HUDEP-2 (cell line): ENCODE results near the gene FBXL17.
A peak's percentile ranks its signal among the peaks of the same experiment; 100 is the strongest.

Source experiments
- DNase-seq, 76 experiments: peaks; one replicate each; lab custom pipeline; 2025; ENCODE audit not compliant: unreplicated experiment in 76 of 76; lab: John Stamatoyannopoulos, UW

Gene FBXL17

DNA sequence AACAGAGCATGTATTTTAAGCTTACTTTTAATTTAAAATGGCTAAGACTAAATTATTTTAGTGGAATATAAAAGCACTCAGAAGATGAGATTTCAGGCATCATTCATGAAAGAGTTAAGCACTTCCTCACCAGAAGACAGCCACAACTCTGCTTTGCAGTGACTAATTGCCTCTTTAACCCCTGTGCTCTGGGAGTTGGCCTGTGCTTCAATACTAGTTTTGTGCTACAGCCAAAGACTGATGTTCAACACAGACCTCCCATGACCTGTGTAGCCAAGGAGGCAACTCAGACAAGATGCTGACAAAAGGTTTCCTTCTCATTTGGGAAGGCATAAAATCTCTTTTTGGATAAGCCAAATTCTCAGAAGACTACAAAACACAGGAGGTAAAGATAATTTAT, 353.5 kb downstream of the FBXL17 start:
- DNase-seq, result no peak

DNA sequence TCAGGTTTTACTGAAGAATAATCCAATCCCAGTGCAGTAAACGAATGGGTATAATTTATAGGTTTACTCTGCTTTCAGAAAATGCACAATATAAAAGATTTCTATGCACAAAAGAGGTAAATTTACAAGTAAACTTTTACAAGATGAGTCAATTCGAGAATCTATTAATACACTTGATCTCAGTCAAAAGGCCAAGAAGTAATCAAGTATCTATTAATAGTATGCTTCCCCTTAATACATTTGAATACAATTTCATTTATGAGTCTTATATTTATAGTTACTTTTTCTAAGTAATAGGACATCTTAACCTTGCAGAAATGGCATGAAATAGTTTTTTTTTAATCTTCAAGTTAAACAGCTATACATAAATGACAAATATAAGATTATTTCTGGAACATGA, 355.9 kb downstream of the FBXL17 start:
- DNase-seq, result no peak

DNA sequence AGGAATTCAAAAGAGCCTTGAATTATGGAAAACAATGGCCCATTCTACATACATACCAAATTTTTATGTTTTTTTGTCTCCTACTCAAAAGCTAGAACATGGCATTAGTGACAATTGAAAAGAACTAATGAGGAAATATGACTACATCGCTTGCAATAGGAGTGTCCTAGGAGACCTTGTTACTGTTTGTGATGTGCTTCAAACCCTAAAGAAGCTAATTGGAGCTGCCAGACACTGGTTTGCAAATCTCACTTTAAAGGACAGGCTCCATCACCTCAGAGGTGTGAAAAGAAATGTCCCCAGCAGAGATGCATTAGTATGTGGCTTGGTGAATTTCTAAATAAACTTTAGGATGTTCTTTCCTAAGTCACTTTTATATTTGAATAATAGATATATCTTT, 356.9 kb downstream of the FBXL17 start:
- DNase-seq, result no peak

DNA sequence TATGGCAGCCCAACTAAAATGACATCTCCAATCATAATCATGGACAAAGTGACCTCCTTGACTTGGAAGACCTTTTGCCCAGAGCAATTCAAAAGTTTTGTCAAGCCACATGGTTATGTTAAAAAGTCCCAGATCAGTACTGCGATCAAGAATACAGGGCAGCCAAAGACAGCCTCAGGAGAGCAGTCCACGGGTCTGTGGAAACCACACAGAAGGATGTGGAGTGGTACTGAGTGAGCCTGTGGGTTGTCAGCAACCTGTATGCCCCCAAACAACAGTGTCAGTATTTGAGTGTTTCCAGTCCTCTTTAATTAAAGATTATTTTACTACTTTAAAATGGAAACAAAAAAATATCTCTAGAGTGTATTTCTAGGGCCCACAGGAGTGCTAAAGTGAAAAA, 365.8 kb downstream of the FBXL17 start:
- DNase-seq, result no peak

DNA sequence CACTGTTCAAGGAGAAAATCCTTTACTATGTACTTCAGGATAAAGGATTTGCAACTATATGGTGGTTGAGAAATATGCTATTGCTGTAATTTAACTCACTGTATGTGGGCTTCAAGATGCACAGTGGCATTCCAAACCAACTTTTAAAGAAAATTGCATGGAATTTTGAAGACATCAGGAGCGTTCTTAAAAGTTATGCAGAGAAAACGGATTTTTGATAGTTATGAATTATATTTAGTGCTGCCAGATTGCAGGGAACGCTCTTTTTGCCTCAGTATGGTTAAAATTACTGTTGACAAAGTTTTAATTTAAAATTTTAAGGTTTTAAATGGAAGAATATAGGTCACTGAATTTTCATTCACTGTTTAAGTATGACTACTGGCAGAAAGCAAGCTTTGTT, 375.1 kb downstream of the FBXL17 start:
- DNase-seq, result no peak

DNA sequence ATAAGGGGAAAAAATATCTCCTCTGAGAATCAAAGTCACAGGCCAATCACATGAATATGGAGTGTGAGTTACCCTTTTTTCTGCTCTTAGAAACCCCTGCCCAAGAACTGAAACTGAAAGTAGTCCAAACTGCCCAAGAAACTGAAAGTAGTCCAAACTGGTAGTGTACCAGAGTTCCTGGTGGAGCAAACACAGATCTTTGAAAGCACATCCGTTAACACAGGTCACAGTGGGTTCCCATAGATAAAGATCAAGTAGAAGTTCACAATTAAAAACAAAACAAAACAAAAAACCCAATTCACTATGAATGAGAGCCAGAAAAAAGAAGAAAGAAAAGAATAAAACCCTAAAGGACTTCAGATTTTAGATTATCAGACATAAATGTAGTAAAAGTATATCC, 378.7 kb downstream of the FBXL17 start:
- peak in 6 of 76 experiments; percentile 0 to 37 (median 8) for DNase-seq

DNA sequence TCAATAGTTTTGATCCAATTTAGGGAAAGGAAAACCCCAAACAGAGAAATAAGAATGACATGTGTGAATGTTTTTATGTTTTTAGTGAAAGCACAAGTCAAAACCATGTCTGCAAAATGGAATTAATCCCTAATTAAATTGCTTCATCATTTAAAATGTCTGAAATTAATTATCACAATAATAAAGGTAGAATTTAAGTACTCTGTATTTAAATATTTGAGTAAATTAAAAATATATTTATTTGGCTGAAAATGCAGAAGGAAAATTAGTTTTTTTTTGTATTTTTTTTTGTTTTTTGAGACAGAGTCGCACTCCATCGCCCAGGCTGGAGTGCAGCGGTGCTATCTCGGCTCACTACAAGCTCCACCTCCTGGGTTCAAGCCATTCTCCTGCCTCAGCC, 380.7 kb downstream of the FBXL17 start:
- no peak for DNase-seq

DNA sequence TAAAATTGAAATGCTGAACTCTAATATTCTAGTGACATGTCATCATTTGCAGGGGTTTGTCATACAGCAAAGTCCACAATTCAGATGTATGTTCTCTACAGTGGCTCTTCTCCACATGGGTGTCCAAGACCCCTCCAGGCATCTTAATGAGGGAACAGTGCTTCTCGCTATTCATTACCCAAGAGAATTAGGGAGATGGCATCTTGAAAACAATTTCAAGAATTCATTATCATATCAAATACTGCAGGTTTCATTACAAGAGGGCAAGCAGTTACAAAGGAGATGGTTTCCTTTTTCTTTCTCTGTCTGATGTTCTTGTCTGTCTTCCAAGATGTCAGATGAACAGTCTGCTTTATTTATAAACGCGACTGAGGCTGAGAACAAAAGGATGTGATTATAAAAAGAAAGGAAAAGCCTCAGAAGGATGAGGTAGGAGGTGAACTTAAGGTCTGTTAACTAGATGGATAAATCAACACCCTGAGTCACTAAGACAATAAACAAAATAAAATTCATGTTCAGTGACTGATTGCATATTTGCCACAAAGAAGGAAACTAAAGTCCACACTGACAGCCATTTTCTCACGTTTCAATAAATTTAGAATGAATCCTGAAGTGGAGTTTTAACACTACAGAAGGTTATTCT, 384.4 kb downstream of the FBXL17 start:
- DNase-seq, result no peak

DNA sequence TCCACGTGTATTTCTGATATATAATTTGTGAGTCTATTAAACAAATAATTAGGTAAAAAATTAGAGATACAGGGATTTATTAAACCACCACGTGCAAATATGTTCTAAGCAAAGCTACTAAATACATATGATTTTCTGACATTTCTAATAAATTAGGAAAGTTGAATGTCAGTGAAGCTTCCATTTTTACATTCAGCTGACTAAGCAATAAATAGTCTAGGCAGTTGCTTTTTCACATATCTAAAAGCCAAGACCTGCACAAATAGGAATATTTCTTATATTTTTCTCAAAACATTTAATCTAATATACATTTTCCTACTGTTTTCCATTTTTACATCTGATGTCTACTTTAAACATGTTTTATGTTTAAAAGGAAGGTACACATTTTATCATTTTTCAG, 388.6 kb downstream of the FBXL17 start:
- no peak for DNase-seq

DNA sequence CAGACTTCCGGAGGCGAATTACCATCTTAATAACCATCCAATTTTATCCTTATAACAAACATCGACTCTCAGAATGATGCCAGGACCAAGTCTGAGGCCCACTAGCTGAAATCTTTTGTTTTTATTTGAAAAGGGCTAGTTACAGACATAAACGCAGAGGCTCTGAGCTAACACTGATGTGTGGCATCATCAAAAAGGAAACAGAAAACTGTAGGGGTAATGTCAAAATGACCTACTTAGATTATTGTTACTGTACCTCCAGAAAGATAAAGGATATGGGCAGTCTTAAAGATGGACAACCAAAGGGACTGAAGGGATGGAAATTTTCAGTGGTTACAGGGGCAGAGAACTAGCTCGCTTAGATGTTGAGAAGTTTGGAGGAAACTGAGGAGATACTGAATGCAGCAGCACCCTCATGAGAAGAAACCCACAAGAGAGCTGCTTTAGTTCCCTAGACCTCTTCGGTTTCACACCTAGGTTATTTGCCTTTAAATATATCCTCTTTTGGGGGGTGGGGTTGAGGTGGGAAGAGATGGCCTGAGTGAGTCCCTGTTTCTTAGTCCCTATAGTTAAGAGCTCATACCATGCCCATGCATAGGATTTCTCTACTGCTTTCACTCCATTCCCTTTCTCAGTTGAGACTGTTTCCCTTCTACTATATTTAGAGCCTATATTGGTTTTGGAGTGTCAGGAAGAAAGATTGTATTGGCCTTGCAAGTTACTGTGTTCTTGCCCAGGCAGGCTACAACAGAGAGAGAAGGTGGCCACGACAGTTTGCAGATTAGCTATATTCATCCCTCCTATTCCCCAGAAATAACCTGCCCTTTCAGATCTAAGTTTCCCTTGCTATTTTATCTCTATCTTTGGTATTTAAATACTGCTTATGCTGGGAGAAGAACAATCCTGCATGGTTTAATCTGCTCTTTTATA, 390.8 kb downstream of the FBXL17 start:
- no peak for DNase-seq

DNA sequence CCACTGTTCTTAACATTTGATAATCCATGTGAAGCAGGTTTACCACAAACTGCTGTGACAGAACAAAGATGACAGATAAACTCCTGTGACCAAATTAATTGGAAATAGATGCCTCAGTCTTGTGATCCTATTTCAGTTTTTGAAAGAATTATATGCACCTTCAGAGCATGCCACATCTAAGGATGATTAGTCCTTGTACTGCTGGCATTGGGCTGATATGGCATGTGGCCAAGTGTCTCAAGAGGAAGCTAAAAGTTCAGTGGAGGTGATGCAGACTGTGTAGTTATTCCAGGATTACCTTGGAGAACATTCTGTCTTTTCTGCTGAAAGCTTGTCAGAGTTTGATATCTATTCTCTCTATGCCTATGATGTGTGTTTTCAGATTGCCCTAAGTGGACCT, 396.8 kb downstream of the FBXL17 start:
- peak in 64 of 76 experiments; percentile 3 to 77 (median 35) for DNase-seq

DNA sequence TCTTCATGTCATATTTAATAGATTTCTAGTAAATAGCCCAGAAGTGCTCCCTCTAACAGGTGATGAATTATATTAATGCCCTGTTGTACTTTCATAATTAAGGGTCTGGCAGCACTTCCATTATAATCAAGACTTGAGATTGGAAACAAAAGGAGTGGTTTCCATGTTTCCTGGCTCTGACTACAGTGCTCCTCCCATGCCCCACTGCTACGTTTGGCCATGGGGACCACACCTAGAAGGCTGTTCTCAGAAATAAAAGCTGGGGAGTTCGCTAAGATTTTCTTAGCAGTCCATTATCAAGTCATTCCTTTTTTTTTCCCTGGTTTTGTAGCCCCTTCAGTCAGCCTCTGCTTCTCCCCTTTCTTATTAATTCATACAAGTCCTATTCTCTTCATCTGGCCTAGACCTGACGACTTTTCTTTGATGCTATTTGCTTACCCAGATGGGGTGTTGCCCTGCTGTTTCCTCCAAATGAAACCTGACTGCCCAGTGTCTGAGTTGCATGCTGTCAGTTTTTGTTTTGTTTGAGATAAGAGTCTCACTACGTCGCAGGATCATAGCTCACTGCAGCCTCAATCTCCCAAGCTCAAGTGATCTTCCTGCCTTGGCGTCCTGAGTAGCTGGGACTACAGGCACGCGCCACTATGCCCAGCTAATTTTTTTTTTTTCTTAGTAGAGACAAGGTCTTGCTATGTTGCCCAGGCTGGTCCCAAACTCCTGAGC, 399.0 kb downstream of the FBXL17 start:
- DNase-seq, result no peak

DNA sequence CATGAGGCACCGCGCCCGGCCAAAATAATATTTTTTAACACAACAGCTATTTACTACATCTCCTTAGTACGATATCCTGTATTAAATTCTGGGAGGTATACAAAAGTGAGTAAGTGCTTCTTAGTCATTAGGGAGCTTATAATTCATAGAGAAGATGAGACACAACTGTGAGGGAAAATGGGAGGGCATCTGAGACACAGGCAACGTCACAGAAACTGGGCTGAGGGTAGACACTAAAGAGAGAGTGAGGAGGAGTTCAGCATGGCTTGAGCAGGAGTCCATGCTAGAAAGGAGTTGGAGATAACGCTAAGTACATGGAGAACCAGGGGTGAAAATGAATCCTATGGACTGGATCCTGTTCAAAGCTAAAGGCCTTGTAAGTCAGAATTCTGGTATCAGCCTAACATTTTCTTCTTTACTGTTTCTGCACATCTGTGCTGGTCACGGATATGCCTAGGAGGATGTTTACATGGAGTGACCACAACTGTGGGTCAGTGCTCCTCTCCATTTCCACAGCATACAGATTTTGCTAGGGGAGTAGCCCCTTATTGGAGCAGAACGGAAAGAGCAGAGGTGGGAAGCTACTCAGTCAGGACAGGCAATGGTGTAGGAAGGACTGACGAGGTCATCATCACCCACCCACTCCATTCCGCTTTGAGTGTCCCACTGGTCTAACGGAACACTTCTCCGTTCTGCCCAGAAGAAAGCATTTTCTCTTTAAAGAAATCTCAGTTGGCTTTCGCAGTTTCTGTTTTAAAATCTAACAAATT, 400.8 kb downstream of the FBXL17 start:
- no peak for DNase-seq

DNA sequence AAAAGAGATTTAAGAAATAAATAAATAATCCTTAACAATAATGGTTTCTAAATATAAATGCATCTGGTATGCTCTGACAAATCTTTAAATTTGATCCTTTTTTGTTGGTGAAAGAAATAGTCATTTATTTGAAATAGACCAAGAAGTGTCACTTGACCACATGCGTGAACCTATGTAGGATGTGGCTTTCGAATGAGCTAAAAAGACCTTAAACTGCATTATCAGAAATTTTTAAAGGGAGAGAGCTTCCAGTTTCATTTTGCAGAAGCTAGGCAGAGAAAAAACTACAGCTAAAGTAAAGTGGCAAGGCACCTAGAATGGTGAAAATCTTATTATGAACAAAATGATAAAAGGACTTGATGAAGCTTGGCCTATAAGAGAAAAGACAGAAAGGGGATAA, 402.0 kb downstream of the FBXL17 start:
- DNase-seq, result no peak

DNA sequence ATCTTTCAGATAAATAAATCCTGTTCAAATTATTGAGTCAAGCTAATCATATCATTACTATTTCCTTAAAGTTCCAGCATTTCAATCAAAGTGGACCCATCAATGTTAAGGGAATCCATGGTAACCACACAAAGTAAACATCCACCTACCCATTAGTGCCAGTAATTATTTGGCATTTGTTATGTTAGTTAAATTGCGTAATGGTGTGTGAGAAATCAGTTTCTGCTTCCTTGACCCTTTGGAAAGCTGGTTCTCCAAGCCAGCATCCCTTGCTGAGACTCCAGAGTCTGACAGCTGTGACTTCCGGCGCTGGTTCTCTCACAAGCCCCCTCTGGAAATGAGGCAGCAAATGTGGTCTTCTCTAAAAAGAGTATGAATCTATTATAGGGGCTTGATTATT, 402.6 kb downstream of the FBXL17 start:
- DNase-seq, result no peak

DNA sequence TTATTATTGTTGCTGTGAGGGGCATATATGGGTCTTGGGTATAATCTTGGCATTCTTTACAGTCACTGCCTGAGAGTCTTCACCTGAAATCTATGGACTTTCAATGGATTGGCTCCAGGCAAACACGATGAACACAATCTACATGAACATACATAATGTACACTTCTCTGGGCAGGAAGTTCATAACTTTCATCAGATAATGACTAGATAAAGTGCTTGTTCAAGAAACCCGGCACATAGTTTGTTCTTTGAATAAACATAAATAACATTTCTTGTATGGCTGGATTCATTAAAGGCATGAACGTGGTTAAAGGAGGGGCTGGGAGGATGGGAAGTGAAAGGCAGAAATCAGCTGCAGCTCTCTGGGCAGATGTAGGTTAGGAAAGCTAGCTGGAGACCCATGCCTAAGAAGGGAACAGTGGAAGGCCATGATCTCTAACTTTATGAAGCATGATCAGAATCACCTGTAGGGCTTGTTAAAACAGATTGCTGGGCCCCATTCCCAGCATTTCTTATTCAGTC, 404.3 kb downstream of the FBXL17 start:
- no peak for DNase-seq

DNA sequence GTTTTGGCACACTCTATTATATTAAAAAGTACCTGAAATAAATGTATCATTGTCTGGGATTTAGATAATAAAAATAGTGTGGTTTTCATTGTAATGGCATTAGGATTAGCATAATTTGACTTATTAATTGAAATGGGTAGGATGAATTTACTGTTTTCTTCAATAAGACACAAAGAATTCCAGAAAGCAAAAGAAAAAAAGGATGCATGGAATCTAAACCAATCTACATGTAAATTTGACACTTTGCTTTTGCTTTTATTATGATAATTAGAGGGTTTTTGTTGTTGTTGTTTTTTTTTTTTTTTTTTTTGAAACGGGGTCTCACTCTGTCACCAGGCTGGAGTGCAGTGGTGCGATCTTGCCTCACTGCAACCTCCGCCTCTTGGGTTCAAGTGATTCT, 406.3 kb downstream of the FBXL17 start:
- no peak for DNase-seq

DNA sequence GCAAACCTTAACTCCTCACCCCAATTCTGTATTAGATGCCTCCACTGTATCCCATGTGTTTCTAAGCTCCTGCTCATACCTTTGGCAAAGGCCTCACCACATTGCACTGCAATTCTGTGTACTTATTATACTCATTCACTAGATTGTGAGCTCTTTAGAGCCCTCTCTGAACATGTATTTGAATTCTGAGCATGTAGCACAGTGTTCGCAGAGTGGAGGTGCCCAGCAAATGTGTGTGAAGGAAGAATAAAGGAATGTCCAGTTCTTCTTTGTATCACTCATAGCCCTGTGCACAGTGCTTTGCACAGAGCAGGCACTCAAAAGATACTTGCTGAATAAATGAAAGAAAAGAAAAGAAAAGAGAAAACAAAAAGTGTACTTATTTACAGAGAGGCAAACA, 410.1 kb downstream of the FBXL17 start:
- no peak for DNase-seq

DNA sequence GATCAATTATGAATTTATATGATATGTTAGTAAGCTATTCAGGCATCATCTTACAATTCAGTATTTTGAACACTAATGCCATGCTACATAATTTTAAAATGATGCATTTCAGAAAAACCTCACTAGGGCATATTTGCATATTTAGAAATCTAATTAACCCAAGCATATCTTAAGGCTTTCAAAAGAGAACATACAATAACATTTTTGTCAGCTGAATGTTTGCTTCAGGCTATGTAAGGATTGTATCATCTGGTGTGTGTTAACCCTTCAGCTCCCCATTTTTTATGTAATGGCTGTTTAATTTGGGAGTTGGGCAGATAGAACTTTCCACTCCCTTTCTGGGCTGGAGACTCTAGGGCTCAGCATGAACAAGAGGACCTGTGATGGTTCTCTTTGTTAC, 412.1 kb downstream of the FBXL17 start:
- DNase-seq, result no peak

DNA sequence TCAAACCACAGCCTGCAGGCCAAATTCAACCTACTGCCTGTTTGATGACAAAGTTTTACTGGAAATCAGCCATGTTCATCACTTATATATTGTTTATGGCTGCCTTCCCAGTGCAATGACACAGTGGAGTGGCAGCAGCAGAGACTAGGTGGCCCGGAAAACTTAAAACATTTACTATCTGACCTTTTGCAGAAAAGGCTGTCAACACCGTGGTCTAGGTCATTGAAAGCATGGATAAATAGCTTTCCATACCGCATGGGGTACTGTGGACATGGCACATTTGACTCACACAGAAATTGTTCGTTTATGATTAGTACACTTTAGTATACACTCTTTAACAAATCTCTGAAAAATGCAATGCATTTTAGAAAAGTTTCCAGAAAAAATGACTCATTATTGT, 412.9 kb downstream of the FBXL17 start:
- no peak for DNase-seq

DNA sequence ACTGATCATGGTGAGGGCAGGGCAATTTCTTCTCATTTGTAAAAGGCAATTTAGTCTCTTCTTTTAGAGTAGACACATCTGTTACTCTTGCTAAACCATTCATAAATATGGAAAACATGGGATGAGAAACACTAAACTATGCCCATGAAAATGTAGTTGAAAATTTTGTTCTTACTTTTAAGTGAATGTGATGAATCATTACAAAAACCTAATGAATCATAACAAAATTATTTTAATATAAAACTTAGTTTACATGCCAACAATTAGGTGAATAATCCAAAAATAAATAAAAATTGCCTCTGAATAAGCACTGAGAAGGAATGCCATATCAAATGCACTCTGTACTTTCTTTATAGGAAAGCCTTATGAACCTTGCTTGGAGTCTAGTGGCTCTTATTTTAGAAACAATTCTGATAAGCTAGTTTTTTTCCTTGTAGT, 413.5 kb downstream of the FBXL17 start:
- DNase-seq, result no peak
